Epithelial cell of proximal tubule (primary cell): ENCODE results near the gene AKR7A3. TPM values are rescaled to one million over a fixed set of nuclear protein-coding genes. Genes with fewer than 3 reads are reported as not detected.

Experiments used
- DNase-seq: peaks from one replicate; pipeline ENCODE4 v3.0.0-alpha.2; 2011; ENCODE audit warnings: low read depth
- H3K4me3 ChIP-seq: 2 replicates; pipeline ENCODE4 v1.5.1; 2011; ENCODE audit warnings: low read depth, mild to moderate bottlenecking, low read length
- total RNA-seq: library from RNA; depleted of rRNA; stranded (reverse); fragments of >200 nt; gene quantifications from 2 replicates; pipeline ENCODE4 v1.2.3, GENCODE V29; 2015
- TF ChIP-seq, protein P1 (sequence below): conservative IDR thresholded peaks from 2 replicates; pipeline ENCODE4 v1.5.1; 2012; ENCODE audit warnings: low read depth, mild to moderate bottlenecking, low read length

Gene AKR7A3
- total RNA-seq, 1 donor from 2014 or later, result 1.3 TPM

DNA sequence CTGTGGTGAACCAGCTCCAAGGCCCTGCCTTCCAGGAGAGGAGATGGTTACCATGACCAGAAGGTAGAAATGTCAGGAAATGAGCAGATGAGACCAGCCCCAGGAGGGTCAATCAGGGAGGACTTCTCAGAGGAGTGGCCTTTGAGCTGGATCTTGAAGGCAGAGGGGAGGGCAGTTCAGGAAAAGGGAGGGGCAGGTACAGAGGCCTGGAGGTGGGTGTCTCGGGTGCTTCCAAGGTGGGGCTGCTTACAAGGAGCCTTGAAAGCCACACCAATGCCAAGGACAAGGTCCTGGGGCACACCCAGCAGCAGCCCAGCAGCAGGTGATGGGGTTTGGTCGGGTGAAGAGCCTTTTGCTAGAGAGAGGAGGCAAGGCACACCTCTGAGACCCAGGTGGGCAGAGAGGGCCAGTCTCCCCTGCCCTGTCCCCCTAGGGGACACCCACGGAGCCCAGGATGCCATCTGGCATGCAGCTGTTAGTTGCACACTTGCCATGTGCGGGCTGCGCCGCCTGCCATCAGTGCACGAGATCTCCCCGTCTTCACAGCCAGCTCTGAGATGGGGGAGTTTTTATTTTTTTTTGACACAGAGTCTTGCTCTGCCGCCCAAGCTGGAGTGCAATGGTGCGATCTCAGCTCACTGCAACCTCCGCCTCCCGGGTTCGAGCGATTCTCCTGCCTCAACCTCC is 42.0 kb upstream of the AKR7A3 start:
- DNase-seq, result no peak
- TF ChIP-seq, protein P1, sequence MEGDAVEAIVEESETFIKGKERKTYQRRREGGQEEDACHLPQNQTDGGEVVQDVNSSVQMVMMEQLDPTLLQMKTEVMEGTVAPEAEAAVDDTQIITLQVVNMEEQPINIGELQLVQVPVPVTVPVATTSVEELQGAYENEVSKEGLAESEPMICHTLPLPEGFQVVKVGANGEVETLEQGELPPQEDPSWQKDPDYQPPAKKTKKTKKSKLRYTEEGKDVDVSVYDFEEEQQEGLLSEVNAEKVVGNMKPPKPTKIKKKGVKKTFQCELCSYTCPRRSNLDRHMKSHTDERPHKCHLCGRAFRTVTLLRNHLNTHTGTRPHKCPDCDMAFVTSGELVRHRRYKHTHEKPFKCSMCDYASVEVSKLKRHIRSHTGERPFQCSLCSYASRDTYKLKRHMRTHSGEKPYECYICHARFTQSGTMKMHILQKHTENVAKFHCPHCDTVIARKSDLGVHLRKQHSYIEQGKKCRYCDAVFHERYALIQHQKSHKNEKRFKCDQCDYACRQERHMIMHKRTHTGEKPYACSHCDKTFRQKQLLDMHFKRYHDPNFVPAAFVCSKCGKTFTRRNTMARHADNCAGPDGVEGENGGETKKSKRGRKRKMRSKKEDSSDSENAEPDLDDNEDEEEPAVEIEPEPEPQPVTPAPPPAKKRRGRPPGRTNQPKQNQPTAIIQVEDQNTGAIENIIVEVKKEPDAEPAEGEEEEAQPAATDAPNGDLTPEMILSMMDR, result no peak
- H3K4me3 ChIP-seq, result no peak overlapping the region

DNA sequence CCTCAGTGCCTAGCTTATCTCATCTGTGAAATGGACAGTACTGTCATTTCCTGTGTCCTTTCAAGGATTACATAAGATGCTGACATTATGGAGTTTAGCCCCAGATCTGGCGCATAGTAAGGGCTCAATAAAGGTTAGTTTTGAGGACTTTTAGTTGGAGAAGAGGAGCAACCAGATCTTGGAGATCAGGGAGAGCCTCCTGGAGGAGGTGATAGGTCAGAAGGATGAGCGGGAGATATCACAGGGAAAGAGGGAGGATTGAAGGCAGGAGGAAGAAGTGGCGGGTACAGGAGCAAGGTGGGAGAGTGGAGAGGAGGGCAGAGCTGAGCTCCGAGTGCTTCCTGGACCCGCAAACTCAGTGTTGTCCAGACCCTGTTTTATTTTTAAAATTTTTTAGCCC is 41.0 kb upstream of the AKR7A3 start:
- TF ChIP-seq, protein P1, result no peak
- no peak overlapping the region for H3K4me3 ChIP-seq
- DNase-seq, result no peak

DNA sequence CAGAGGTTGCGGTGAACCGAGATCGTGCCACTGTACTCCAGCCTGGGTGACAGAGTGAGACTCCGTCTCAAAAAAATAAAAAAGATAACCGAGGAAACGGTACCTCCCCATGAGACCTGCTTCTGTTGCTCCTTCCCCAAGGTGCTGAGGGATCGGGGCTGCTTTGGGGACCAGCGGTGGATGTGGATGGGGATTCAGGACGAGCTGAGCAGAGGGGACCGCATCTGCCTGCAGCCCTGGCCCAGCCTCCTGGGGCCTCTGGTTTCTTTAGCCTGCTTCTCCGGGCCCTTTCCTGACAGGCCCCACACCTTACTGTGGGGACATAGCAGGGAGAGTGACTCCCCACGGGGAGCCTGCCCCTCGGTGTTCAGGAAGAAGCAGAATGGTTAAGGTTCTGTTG is 40.6 kb upstream of the AKR7A3 start:
- no peak for DNase-seq
- TF ChIP-seq, protein P1, result no peak
- H3K4me3 ChIP-seq, result no peak overlapping the region

DNA sequence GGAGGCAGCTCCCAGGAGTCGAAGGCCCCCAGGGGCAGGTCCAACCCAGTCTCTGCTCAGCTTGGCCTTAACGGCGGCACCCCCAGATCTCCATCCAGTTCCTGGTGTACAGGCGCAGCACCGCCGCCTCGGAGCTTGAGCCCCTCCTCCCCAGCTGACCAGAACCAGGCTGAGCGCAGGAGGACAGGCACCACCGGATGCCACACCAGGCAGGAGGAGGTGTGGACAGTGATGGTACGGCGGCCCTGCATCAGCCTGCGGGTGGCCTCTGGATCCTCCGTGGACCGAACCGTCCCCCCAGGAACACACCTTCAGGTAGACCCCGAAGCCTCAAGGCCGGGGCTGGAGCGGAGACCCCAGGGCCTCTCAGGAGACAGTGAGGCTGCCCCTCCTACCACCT is 39.9 kb upstream of the AKR7A3 start:
- H3K4me3 ChIP-seq, result no peak overlapping the region
- DNase-seq, result no peak
- TF ChIP-seq, protein P1, result no peak

DNA sequence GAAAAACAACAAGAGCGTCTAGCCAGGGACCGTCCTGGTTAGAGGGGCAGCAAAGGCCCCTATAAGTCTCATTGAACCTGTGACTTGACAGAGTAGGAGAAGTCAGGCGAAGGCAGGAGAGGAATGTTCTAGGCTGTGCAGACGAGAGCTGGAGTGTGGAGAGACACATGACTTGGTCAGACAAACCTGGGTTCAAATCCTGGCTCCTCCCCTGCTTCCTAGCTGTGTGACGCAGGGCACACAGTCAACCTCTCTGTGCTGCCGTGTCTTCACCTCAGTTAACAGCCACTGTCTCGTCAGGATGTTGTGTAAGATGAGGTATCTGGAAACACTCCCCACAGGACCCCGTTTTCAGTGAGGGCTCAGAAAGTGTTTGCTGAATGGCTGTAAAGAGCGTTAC is 39.2 kb upstream of the AKR7A3 start:
- TF ChIP-seq, protein P1, result no peak
- DNase-seq, result no peak
- no peak overlapping the region for H3K4me3 ChIP-seq

DNA sequence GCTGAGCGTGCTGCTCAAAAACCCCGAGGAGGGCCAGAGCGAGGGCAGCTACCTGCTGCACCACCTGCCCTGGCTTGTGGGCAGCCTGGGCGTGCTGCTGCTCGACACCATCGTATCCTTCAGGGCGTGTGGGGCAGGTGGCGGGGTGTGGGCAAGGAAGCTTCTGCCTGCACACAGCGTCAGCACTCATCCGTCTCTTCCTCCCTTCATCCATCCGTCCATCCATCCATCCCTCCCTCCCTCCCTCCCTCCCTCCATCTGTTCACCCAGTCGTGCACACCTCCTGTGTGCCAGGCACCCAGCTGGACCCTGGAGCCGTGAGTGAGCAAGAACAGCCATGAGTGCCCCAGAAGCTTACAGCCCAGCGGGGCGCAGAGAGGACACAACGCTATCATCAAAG is 38.7 kb upstream of the AKR7A3 start:
- TF ChIP-seq, protein P1, result no peak
- no peak overlapping the region for H3K4me3 ChIP-seq
- DNase-seq, result no peak

DNA sequence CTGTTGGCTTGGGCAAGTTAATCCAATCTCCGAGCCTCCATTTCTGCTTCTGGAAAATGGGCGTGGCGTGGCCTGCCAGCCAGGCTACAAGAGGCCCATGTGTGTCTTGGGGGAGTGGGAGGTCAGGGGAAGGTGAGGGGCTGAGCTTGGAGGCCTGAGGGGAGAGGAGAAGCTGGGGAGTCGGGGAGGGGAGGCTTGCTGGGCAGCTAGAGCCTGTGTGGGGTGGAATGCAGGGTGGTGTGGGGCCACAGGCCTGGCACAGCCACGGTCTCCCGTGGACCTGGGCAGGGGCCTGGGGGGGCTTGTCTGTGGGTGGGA is 38.1 kb upstream of the AKR7A3 start:
- H3K4me3 ChIP-seq, result no peak overlapping the region
- no peak for DNase-seq
- TF ChIP-seq, protein P1, result no peak
